ENCODE data around the gene TTLL6.

GRCh38 chr17:48767263-48767774 lies 49.7 kb downstream of the TTLL6 start:
- TF ChIP-seq, protein P1, sequence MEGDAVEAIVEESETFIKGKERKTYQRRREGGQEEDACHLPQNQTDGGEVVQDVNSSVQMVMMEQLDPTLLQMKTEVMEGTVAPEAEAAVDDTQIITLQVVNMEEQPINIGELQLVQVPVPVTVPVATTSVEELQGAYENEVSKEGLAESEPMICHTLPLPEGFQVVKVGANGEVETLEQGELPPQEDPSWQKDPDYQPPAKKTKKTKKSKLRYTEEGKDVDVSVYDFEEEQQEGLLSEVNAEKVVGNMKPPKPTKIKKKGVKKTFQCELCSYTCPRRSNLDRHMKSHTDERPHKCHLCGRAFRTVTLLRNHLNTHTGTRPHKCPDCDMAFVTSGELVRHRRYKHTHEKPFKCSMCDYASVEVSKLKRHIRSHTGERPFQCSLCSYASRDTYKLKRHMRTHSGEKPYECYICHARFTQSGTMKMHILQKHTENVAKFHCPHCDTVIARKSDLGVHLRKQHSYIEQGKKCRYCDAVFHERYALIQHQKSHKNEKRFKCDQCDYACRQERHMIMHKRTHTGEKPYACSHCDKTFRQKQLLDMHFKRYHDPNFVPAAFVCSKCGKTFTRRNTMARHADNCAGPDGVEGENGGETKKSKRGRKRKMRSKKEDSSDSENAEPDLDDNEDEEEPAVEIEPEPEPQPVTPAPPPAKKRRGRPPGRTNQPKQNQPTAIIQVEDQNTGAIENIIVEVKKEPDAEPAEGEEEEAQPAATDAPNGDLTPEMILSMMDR (IDR thresholded peaks at IDR 0.05), result no peak
- no peak for TF ChIP-seq POLR2A (IDR thresholded peaks at IDR 0.05)

Measured in testis (tissue), 2 donors.